OCI-LY3 (cell line): ENCODE data around the gene SNAI1.

Source experiments
- CTCF ChIP-seq: fragments of 200-600, 300-600 bp; sonication (generic); IDR thresholded peaks from 2 replicates; pipeline ENCODE4 v1.5.1; 2014; ENCODE audit warnings: antibody characterized with exemption, low read length, low read depth
- EZH2phosphoT487 ChIP-seq: fragments of 200-600 bp; shearing (Covaris generic); IDR thresholded peaks from 2 replicates; pipeline ENCODE4 v1.6.1; 2018; ENCODE audit warnings: antibody characterized with exemption, mixed run types, low read depth

- TF ChIP-seq EZH2phosphoT487 (no peak), CTCF (no peak)
Observed at GRCh38 chr20:50001784-50002311, 19.1 kb downstream of the SNAI1 start.
